ENCODE results near the gene OCA2.

Gene OCA2

GRCh38 chr15:27853624-27854455, 245.3 kb downstream of the OCA2 start:
- H3K27ac ChIP-seq (replicated peaks): no peak overlapping the region
- TF ChIP-seq SPI1 (IDR thresholded peaks at IDR 0.05; ENCODE audit: borderline replicate concordance, low read depth) (no peak), CTCF (IDR thresholded peaks at IDR 0.05; ENCODE audit: insufficient read depth, low read length) (no peak), GABPA (IDR thresholded peaks at IDR 0.05; ENCODE audit: low read depth) (no peak)
- no peak overlapping the region for H3K4me3 ChIP-seq (replicated peaks; ENCODE audit: insufficient read depth, low read length)
- no peak for DNase-seq (ENCODE audit: low read depth in 1 of 2, low spot score in 1 of 2)
- H3K27me3 ChIP-seq (ENCODE audit: insufficient read depth, poor library complexity, severe bottlenecking): no peaks in the 10 kb centered on the region

GRCh38 chr15:27851858-27852210, 247.3 kb downstream of the OCA2 start:
- no peak overlapping the region for H3K27ac ChIP-seq (replicated peaks)
- H3K4me3 ChIP-seq (replicated peaks; ENCODE audit: insufficient read depth, low read length): no peak overlapping the region
- no peaks in the 10 kb centered on the region for H3K27me3 ChIP-seq (ENCODE audit: insufficient read depth, poor library complexity, severe bottlenecking)
- TF ChIP-seq SPI1 (IDR thresholded peaks at IDR 0.05; ENCODE audit: borderline replicate concordance, low read depth): no peak
- no peak for TF ChIP-seq REST (IDR thresholded peaks at IDR 0.05; ENCODE audit: insufficient replicate concordance, low read depth)
- TF ChIP-seq CTCF (IDR thresholded peaks at IDR 0.05; ENCODE audit: insufficient read depth, low read length): no peak
- TF ChIP-seq GABPA (IDR thresholded peaks at IDR 0.05; ENCODE audit: low read depth): no peak
- no peak for TF ChIP-seq POLR2AphosphoS5 (IDR thresholded peaks at IDR 0.05; ENCODE audit: low read depth)
- no peak for DNase-seq (ENCODE audit: low read depth in 1 of 2, low spot score in 1 of 2)

- no peak overlapping the region for H3K4me3 ChIP-seq (replicated peaks; ENCODE audit: insufficient read depth, low read length)
- DNase-seq (ENCODE audit: low read depth in 1 of 2, low spot score in 1 of 2): no peak
- no peaks in the 10 kb centered on the region for H3K27me3 ChIP-seq (ENCODE audit: insufficient read depth, poor library complexity, severe bottlenecking)
- no peak for TF ChIP-seq REST (IDR thresholded peaks at IDR 0.05; ENCODE audit: insufficient replicate concordance, low read depth)
- TF ChIP-seq POLR2AphosphoS5 (IDR thresholded peaks at IDR 0.05; ENCODE audit: low read depth): no peak
- no peak for TF ChIP-seq GABPA (IDR thresholded peaks at IDR 0.05; ENCODE audit: low read depth)
- TF ChIP-seq CTCF (IDR thresholded peaks at IDR 0.05; ENCODE audit: insufficient read depth, low read length): no peak
- TF ChIP-seq SPI1 (IDR thresholded peaks at IDR 0.05; ENCODE audit: borderline replicate concordance, low read depth): no peak
- H3K27ac ChIP-seq (replicated peaks): no peak overlapping the region
These were observed 247.9 kb downstream of the OCA2 start for GRCh38 chr15:27850981-27851857.

Measured in HL-60 (cell line).